MCF 10A (cell line): ENCODE measurements around the gene DSC2. TPM values are rescaled to one million over a fixed set of nuclear protein-coding genes. Genes with fewer than 3 reads are reported as not detected.

Experiments used
- BruUV-seq: library from RNA; stranded (reverse); fragments of 400-500 nt; replicated peaks from 2 replicates; lab custom pipeline; 2021; lab: Mats Ljungman, UMichigan
- CTCF ChIA-PET: fragments of 300-600 bp; sonication (Branson Sonifier 250); formaldehyde crosslinking; extraction: SDS; loops from one replicate; lab custom pipeline; 2021; ENCODE audit warnings: antibody characterized with exemption, inconsistent platforms; lab: Yijun Ruan, JAX
- POLR2A ChIA-PET: fragments of 300-600, 350-650 bp; sonication (Branson Sonifier 250); formaldehyde crosslinking; extraction: SDS; loops from one replicate; lab custom pipeline; 2020; ENCODE audit warnings: antibody characterized with exemption, inconsistent platforms; lab: Yijun Ruan, JAX
- DNase-seq: peaks from one replicate; pipeline ENCODE4 v3.0.0-alpha.2; 2018; ENCODE audit not compliant: unreplicated experiment
- H3K27ac Mint-ChIP-seq: one replicate; pipeline ENCODE4 v1.8.0; 2022; ENCODE audit warnings: mild to moderate bottlenecking, low read depth, mixed read lengths; ENCODE audit not compliant: unreplicated experiment
- H3K27me3 Mint-ChIP-seq: one replicate; pipeline ENCODE4 v1.8.0; 2022; ENCODE audit warnings: mixed read lengths; ENCODE audit not compliant: insufficient read depth, unreplicated experiment
- H3K36me3 Mint-ChIP-seq: one replicate; pipeline ENCODE4 v1.8.0; 2022; ENCODE audit warnings: mild to moderate bottlenecking, moderate library complexity, mixed read lengths; ENCODE audit not compliant: insufficient read depth, unreplicated experiment
- H3K4me1 Mint-ChIP-seq: one replicate; pipeline ENCODE4 v1.8.0; 2022; ENCODE audit warnings: mixed read lengths; ENCODE audit not compliant: insufficient read depth, unreplicated experiment
- H3K4me3 Mint-ChIP-seq: one replicate; pipeline ENCODE4 v1.8.0; 2022; ENCODE audit warnings: mild to moderate bottlenecking, moderate library complexity, mixed read lengths; ENCODE audit not compliant: unreplicated experiment
- H3K9me3 Mint-ChIP-seq: one replicate; pipeline ENCODE4 v1.8.0; 2022; ENCODE audit warnings: mixed read lengths; ENCODE audit not compliant: unreplicated experiment
- intact Hi-C: fragments of 100-400 bp; cut with micrococcal nuclease; formaldehyde crosslinking; loops from 2 replicates; pipeline ENCODE4 v1.14.1; 2022
- total RNA-seq: library from RNA; stranded (reverse); gene quantifications from 2 replicates; pipeline ENCODE4 v1.2.3, GENCODE V29; 2022
- TF ChIP-seq, protein P1 (sequence below): fragments of 200-600 bp; IDR thresholded peaks from one replicate; pipeline ENCODE4 v1.8.0; 2022; ENCODE audit warnings: antibody characterized with exemption, mild to moderate bottlenecking; ENCODE audit not compliant: unreplicated experiment

The DSC2 gene
- total RNA-seq, 1 experiment from 2014 or later = 11.3 TPM

DNA sequence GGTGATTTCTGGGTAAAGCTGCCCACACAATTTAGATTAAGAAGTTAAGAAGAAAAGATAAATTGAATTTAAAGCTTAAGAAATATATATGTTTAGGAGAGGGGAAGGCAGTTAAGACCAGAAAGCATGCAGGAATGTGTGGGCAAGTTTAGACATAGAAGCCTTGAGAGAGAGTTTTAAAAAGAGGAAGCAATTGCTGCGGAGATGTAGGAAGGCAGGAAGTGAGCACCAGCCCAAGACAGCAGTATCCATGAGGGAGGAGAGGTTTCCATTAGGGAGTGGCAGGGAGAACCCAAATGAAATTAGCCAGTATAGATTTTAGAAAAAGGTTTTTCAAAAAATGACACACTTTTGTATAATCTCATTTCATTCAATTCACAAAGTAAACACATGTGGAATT, 24.3 kb downstream of the DSC2 start:
- no peak overlapping the region for H3K27ac Mint-ChIP-seq

DNA sequence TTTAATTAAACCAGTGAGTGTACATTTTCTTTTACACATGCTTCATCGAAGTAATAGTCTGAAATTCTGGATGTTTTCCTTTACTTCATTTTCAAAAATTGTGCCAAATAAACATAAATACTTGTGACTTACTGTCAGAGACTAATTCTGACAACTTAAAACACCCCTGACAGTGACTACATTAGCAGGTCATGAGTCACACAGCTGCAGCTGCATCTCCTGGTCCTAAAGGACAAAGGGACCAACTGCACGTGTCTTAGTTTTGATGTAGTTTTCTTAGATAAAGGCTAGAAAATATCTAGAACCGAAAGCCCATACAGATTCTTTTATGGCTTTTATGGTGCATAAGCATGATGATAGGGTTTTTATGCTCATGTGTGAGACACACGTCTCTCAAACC, 30.0 kb downstream of the DSC2 start:
- ChIA-PET CTCF (no interaction called here), POLR2A (interaction anchor here (0.7 to 1.6 kb wide), 2 partner anchors 30 to 175 kb away, joined by 3 to 12 read pairs; no protein-coding TSS in a partner anchor)
- no peak for DNase-seq
- BruUV-seq = no TSS peak
- intact Hi-C loops = no loop called here
- Mint-ChIP-seq H3K36me3 (peaks cover 37% of the 10 kb centered on the region), H3K4me3 (no peak overlapping the region), H3K9me3 (no peaks in the 10 kb centered on the region), H3K27ac (no peak overlapping the region), H3K4me1 (peaks cover 7% of the 10 kb centered on the region), H3K27me3 (no peaks in the 10 kb centered on the region)
- TF ChIP-seq, protein P1, sequence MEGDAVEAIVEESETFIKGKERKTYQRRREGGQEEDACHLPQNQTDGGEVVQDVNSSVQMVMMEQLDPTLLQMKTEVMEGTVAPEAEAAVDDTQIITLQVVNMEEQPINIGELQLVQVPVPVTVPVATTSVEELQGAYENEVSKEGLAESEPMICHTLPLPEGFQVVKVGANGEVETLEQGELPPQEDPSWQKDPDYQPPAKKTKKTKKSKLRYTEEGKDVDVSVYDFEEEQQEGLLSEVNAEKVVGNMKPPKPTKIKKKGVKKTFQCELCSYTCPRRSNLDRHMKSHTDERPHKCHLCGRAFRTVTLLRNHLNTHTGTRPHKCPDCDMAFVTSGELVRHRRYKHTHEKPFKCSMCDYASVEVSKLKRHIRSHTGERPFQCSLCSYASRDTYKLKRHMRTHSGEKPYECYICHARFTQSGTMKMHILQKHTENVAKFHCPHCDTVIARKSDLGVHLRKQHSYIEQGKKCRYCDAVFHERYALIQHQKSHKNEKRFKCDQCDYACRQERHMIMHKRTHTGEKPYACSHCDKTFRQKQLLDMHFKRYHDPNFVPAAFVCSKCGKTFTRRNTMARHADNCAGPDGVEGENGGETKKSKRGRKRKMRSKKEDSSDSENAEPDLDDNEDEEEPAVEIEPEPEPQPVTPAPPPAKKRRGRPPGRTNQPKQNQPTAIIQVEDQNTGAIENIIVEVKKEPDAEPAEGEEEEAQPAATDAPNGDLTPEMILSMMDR = no peak

More for the DNA sequence above, 24.3 kb downstream of the DSC2 start:
- no TSS peak for BruUV-seq
- ChIA-PET POLR2A (interaction anchor here (0.7 kb wide), 1 partner anchor 22 kb away, joined by 6 read pairs; no protein-coding TSS in a partner anchor), CTCF (no interaction called here)
- DNase-seq = no peak
- TF ChIP-seq, protein P1 = no peak
- no peaks in the 10 kb centered on the region for H3K4me1 Mint-ChIP-seq
- H3K4me3 Mint-ChIP-seq = no peak overlapping the region
- no peaks in the 10 kb centered on the region for H3K27me3 Mint-ChIP-seq
- no peaks in the 10 kb centered on the region for H3K9me3 Mint-ChIP-seq
- peaks cover 25% of the 10 kb centered on the region for H3K36me3 Mint-ChIP-seq
- intact Hi-C loops = no loop called here

- Mint-ChIP-seq H3K27me3 (no peaks in the 10 kb centered on the region), H3K4me1 (peaks cover 7% of the 10 kb centered on the region), H3K36me3 (peaks cover 43% of the 10 kb centered on the region), H3K9me3 (no peaks in the 10 kb centered on the region), H3K4me3 (no peak overlapping the region), H3K27ac (peak overlapping the region; percentile 40)
- intact Hi-C loops = no loop called here
- no TSS peak for BruUV-seq
- DNase-seq = peak; percentile 21
- TF ChIP-seq, protein P1 = no peak
- ChIA-PET POLR2A (interaction anchor here (0.6 to 1.7 kb wide), 5 partner anchors 12 to 154 kb away, joined by 3 to 7 read pairs (median 3); partner anchors contain the start of gene DSC3), CTCF (no interaction called here)
These were observed 32.0 kb downstream of the DSC2 start for GRCh38 chr18:31070206-31070605.

DNA sequence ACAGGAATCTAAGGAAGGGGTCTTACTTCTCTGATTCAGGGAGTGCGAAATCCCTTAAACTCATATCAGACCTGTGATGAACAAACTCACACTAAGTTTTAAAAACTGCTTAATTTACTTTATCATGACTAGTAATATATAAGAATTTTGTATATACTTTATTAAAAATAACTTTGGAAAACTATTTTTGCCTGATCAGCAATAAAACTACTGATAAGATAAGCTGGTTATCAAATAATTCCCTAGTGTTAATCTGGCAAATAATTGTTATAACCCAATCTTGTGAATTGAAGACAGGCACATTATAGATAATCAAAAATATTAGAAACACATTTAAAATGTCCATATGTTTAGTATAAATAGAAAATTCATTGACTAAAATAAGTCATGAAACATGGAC, 36.0 kb downstream of the DSC2 start:
- TF ChIP-seq, protein P1 = no peak
- no peaks in the 10 kb centered on the region for H3K9me3 Mint-ChIP-seq
- peaks cover 35% of the 10 kb centered on the region for H3K36me3 Mint-ChIP-seq

More for the DNA sequence above, 36.0 kb downstream of the DSC2 start:
- ChIA-PET CTCF (no interaction called here), POLR2A (interaction anchor here (0.9 to 4.2 kb wide), 2 partner anchors 23 to 32 kb away, joined by 3 to 46 read pairs; partner anchors contain the start of gene DSC3)
- H3K4me3 Mint-ChIP-seq = no peak overlapping the region
- peaks cover 20% of the 10 kb centered on the region for H3K4me1 Mint-ChIP-seq
- no peaks in the 10 kb centered on the region for H3K27me3 Mint-ChIP-seq
- intact Hi-C loops = no loop called here
- BruUV-seq = no TSS peak
- H3K27ac Mint-ChIP-seq = no peak overlapping the region
- no peak for DNase-seq
